Measurements from ENCODE around the gene MAP3K6. TPM values are rescaled to one million over a fixed set of nuclear protein-coding genes. Genes with fewer than 3 reads are reported as not detected.

The MAP3K6 gene
- total RNA-seq, 4 donors from 2014 or later = 82.2 to 122 (median 101) TPM

DNA sequence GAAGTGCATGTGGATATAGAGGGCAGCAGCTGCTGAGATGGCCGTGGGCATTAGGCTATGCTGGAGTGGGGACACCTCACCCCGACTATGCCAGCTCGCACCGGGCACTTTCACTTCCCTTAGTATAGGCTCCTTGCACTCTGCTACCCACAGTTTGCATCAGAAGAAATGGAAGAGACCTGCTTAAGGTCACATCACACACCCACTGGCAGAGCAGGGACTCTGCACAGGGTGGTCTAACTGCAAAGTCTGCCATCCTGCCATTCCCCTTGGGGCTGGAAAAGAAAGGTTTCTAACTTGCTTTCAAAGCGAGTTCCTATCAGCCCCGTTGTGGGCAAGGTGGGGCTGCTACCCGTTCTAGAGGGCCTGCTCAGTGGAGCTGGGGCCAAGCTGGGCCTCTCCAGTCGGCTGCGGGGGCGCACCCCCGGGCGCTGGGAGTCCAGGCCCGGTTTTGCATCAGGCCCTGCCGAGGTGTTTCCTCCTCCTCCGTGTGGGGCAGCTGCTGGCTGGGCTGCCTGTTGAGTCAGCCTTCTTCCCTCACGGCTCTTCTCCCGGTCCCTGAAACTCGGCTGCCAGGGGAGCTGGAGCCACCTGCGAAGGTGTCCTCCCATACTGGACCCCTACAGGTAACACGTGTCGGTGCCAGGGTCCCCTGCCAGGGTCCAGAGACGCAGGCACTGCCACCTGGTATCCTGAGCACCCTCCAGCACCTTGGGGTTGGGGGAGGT, 25.1 kb downstream of the MAP3K6 start, which contains the start of gene SYTL1:
TSS of gene SYTL1 (plus strand) at position 498 of the 728 bp plus-strand sequence. CDS start 3,313 bp downstream, outside the sequence.
- Histone ChIP-seq H3K36me3 (peaks cover 0 to 26% (median 0%) of the 10 kb centered on the region in 3 donors), H3K27me3 (no peaks in the 10 kb centered on the region), H3K9me3 (no peaks in the 10 kb centered on the region), H3K27ac (peak within 1 kb of the TSS in 1 of 4 donors; percentile 78), H3K4me1 (peaks cover 0 to 10% (median 2%) of the 10 kb centered on the region in 4 donors), H3K4me3 (peak within 1 kb of the TSS in 2 of 4 donors; percentile 15 to 40)
- DNase-seq (ENCODE audit: low spot score in 2 of 2) = no peak
- 27 to 32% methylated on average over 18 of the region's 22 CpGs for WGBS, 2 donors
- TF ChIP-seq POLR2A (IDR thresholded peaks at IDR 0.05) (no peak), EP300 (IDR thresholded peaks at IDR 0.05) (no peak)
- TF ChIP-seq, protein P1, sequence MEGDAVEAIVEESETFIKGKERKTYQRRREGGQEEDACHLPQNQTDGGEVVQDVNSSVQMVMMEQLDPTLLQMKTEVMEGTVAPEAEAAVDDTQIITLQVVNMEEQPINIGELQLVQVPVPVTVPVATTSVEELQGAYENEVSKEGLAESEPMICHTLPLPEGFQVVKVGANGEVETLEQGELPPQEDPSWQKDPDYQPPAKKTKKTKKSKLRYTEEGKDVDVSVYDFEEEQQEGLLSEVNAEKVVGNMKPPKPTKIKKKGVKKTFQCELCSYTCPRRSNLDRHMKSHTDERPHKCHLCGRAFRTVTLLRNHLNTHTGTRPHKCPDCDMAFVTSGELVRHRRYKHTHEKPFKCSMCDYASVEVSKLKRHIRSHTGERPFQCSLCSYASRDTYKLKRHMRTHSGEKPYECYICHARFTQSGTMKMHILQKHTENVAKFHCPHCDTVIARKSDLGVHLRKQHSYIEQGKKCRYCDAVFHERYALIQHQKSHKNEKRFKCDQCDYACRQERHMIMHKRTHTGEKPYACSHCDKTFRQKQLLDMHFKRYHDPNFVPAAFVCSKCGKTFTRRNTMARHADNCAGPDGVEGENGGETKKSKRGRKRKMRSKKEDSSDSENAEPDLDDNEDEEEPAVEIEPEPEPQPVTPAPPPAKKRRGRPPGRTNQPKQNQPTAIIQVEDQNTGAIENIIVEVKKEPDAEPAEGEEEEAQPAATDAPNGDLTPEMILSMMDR (IDR thresholded peaks at IDR 0.05) = no peak

DNA sequence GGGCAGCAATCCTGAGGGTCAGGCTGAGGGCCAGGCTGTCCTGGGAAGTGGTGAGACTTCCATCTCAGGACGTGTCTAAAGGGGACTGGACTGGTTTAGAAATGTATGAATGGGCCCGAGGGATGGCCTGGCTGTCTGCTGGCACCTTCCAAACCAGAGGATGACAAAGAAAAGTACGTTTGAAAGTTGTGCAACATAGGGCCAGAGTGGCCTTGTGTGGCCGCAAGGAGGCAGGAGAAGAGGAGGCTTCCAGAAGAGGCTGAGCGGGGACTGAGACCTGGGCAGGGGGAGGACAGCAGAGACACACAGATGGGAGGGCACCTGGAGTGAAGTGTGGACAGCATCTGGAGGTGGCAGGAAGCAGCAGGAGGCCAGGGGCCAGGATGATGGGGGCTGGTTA, 27.5 kb downstream of the MAP3K6 start:
- no peaks in the 10 kb centered on the region for H3K27me3 ChIP-seq
- WGBS, 2 donors = 62 to 71% methylated on average over 5 of the region's 5 CpGs
- peaks cover 0 to 10% (median 2%) of the 10 kb centered on the region in 4 donors for H3K4me1 ChIP-seq
- no peak overlapping the region for H3K4me3 ChIP-seq
- H3K36me3 ChIP-seq = peaks cover 3 to 51% (median 5%) of the 10 kb centered on the region in 3 donors
- no peak for TF ChIP-seq EP300 (IDR thresholded peaks at IDR 0.05)
- no peak for TF ChIP-seq POLR2A (IDR thresholded peaks at IDR 0.05)
- TF ChIP-seq, protein P1 (IDR thresholded peaks at IDR 0.05) = no peak
- H3K9me3 ChIP-seq = no peaks in the 10 kb centered on the region
- no peak for DNase-seq (ENCODE audit: low spot score in 2 of 2)
- no peak overlapping the region for H3K27ac ChIP-seq

DNA sequence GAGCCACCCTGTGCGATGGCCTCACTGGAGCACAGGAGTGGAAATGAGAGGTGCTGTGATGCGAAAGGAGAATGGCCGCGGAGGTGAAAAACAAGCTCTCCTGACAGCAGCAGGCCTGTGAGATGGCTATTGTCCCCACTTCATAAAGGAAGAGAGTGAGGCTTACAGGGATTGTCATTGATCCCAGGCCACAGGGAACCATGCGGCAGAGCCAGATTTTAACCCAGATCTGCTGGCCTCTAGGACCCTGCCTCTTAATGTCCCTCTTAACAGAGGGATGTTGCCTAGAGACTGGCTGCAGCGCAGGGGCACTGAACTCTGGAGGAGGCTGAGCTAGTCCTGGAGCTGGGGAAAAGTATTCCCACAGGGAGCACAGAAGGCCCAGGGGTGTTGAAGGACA, 28.0 kb downstream of the MAP3K6 start:
- Histone ChIP-seq H3K36me3 (peaks cover 3 to 55% (median 10%) of the 10 kb centered on the region in 3 donors), H3K27ac (no peak overlapping the region), H3K4me3 (no peak overlapping the region), H3K27me3 (no peaks in the 10 kb centered on the region), H3K9me3 (no peaks in the 10 kb centered on the region), H3K4me1 (peaks cover 0 to 10% (median 2%) of the 10 kb centered on the region in 4 donors)
- TF ChIP-seq, protein P1 (IDR thresholded peaks at IDR 0.05) = no peak
- TF ChIP-seq POLR2A (IDR thresholded peaks at IDR 0.05) (no peak), EP300 (IDR thresholded peaks at IDR 0.05) (no peak)
- WGBS, 2 donors = 85% methylated on average over 6 of the region's 6 CpGs
- no peak for DNase-seq (ENCODE audit: low spot score in 2 of 2)

DNA sequence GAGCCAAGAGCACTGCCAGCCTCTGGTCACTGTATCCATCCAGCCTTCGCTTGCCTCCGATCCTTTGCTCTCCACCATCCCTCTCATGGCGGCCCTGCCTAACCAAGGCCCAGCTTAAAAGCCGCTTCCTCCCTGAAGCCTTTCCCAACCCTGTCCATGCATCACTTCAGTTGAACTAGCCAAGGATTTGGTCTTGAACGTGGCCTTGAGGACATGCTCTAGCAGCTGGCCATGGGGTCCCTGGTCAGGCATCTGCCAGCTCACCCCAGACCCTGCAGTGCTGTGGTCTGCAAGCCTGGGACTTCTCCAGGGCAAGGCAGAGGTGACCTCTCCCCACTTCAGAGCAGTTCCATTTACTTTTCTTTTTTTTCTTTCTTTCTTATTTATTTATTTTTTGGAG, 30.0 kb downstream of the MAP3K6 start:
- TF ChIP-seq, protein P1 (IDR thresholded peaks at IDR 0.05) = no peak
- TF ChIP-seq EP300 (IDR thresholded peaks at IDR 0.05) (no peak), POLR2A (IDR thresholded peaks at IDR 0.05) (no peak)
- 93 to 97% methylated on average over 5 of the region's 5 CpGs for WGBS, 2 donors
- H3K36me3 ChIP-seq = peaks cover 3 to 75% (median 18%) of the 10 kb centered on the region in 3 donors

More for the DNA sequence above, 30.0 kb downstream of the MAP3K6 start:
- no peak overlapping the region for H3K4me3 ChIP-seq
- H3K4me1 ChIP-seq = peaks cover 0 to 5% (median under 1%) of the 10 kb centered on the region in 4 donors
- no peaks in the 10 kb centered on the region for H3K9me3 ChIP-seq
- H3K27me3 ChIP-seq = no peaks in the 10 kb centered on the region
- no peak for DNase-seq (ENCODE audit: low spot score in 2 of 2)
- H3K27ac ChIP-seq = no peak overlapping the region
